Vagina (tissue), 2 donors: ENCODE results near the gene SLC1A4. TPM values are rescaled to one million over a fixed set of nuclear protein-coding genes. Genes with fewer than 3 reads are reported as not detected.

Experiments
- DNase-seq, 2 donors: peaks; one replicate each; pipeline ENCODE4 v3.0.0-alpha.2; 2017; ENCODE audit errors: extremely low spot score in 2 of 2
- H3K27ac ChIP-seq: fragments of 200-600 bp; sonication (generic); one replicate; pipeline ENCODE4 v1.5.1; 2019
- H3K27me3 ChIP-seq: fragments of 200-600 bp; sonication (generic); one replicate; pipeline ENCODE4 v1.5.1; 2019
- H3K36me3 ChIP-seq, 2 donors: fragments of 200-600 bp; sonication (generic); one replicate each; pipeline ENCODE4 v1.5.1; 2017 to 2019
- H3K4me1 ChIP-seq: fragments of 200-600 bp; sonication (generic); one replicate; pipeline ENCODE4 v1.5.1; 2019
- H3K4me3 ChIP-seq, 2 donors: fragments of 200-600 bp; sonication (generic); 1 replicate in 1 of 2; 2 replicates in 1 of 2; pipeline ENCODE4 v1.5.1; 2016 to 2019
- H3K9me3 ChIP-seq: fragments of 200-600 bp; sonication (generic); one replicate; pipeline ENCODE4 v1.5.1; 2019
- POLR2A ChIP-seq, 2 donors: fragments of 450-650 bp; IDR thresholded peaks; one replicate each; pipeline ENCODE4 v1.6.1; 2017; ENCODE audit warnings: antibody characterized with exemption in 2 of 2, mild to moderate bottlenecking in 2 of 2, moderate library complexity in 2 of 2
- POLR2AphosphoS5 ChIP-seq, 2 donors: sonication (generic); formaldehyde crosslinking; IDR thresholded peaks; one replicate each; pipeline ENCODE4 v1.9.0; 2017; ENCODE audit warnings: antibody characterized with exemption in 2 of 2, mild to moderate bottlenecking in 2 of 2, low read depth in 1 of 2; ENCODE audit not compliant: insufficient read depth in 1 of 2
- intact Hi-C: fragments of 100-400 bp; cut with DNase I; formaldehyde crosslinking; loops from one replicate; pipeline ENCODE4 v1.15.1; 2023
- total RNA-seq: library from RNA; depleted of rRNA; stranded (reverse); fragments of >200 nt; gene quantifications from one replicate; pipeline ENCODE4 v1.2.3, GENCODE V29; 2016
- TF ChIP-seq, protein P1 (sequence below), 3 experiments: fragments of 450-650 bp in 2 of 3; fragments of 200-600 bp in 1 of 3; sonication (generic) in 1 of 3; IDR thresholded peaks; one replicate each; pipeline ENCODE4 v1.5.1; 2017 to 2019; ENCODE audit warnings: antibody characterized with exemption in 3 of 3, mild to moderate bottlenecking in 2 of 3, moderate library complexity in 2 of 3

SLC1A4 gene
- total RNA-seq, 1 donor from 2014 or later: 11.5 TPM

GRCh38 chr2:65015731-65016130 lies 26.5 kb downstream of the SLC1A4 start:
- Histone ChIP-seq H3K27ac (no peak overlapping the region), H3K9me3 (no peaks in the 10 kb centered on the region), H3K4me3 (no peak overlapping the region), H3K36me3 (peaks cover 0 to 27% of the 10 kb centered on the region in 2 donors), H3K4me1 (no peaks in the 10 kb centered on the region), H3K27me3 (no peaks in the 10 kb centered on the region)
- TF ChIP-seq, protein P1, sequence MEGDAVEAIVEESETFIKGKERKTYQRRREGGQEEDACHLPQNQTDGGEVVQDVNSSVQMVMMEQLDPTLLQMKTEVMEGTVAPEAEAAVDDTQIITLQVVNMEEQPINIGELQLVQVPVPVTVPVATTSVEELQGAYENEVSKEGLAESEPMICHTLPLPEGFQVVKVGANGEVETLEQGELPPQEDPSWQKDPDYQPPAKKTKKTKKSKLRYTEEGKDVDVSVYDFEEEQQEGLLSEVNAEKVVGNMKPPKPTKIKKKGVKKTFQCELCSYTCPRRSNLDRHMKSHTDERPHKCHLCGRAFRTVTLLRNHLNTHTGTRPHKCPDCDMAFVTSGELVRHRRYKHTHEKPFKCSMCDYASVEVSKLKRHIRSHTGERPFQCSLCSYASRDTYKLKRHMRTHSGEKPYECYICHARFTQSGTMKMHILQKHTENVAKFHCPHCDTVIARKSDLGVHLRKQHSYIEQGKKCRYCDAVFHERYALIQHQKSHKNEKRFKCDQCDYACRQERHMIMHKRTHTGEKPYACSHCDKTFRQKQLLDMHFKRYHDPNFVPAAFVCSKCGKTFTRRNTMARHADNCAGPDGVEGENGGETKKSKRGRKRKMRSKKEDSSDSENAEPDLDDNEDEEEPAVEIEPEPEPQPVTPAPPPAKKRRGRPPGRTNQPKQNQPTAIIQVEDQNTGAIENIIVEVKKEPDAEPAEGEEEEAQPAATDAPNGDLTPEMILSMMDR (IDR thresholded peaks at IDR 0.05): no peak
- no peak for TF ChIP-seq POLR2AphosphoS5 (IDR thresholded peaks at IDR 0.05; ENCODE audit: insufficient read depth in 1 of 2, low read depth in 1 of 2)
- TF ChIP-seq POLR2A (IDR thresholded peaks at IDR 0.05): no peak
- DNase-seq: no peak
- intact Hi-C loops: no loop called here

- Histone ChIP-seq H3K4me1 (no peaks in the 10 kb centered on the region), H3K36me3 (peaks cover 0 to 27% of the 10 kb centered on the region in 2 donors), H3K4me3 (no peak overlapping the region), H3K27ac (no peak overlapping the region), H3K9me3 (no peaks in the 10 kb centered on the region), H3K27me3 (no peaks in the 10 kb centered on the region)
- intact Hi-C loops: no loop called here
- TF ChIP-seq, protein P1 (IDR thresholded peaks at IDR 0.05): no peak
- TF ChIP-seq POLR2A (IDR thresholded peaks at IDR 0.05) (no peak), POLR2AphosphoS5 (IDR thresholded peaks at IDR 0.05; ENCODE audit: insufficient read depth in 1 of 2, low read depth in 1 of 2) (no peak)
- DNase-seq: no peak
These were observed 27.6 kb downstream of the SLC1A4 start for GRCh38 chr2:65016789-65017188.

DNA sequence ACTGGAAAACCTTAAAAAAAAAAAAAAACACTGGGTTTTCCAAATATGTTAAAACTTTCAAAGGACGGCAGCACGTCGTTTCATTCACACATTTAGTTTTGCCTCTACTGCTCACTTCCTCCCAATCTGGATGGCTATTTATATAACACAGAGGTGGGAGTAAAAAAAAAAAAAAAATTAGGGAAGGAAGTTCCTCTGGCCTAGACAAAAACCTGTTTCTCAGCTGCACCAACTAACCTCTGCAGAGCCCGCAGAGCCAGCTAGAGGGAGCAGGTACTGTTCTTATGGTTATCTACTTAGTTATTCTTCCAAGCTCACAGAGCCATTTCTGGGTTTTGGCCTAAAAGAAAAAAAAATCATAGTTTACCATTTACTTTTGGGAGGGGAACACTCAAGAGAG lies 28.1 kb downstream of the SLC1A4 start:
- intact Hi-C loops: no loop called here
- no peak for DNase-seq
- H3K4me1 ChIP-seq: no peaks in the 10 kb centered on the region
- no peaks in the 10 kb centered on the region for H3K9me3 ChIP-seq
- H3K36me3 ChIP-seq: peaks cover 0 to 27% of the 10 kb centered on the region in 2 donors
- no peak for TF ChIP-seq POLR2AphosphoS5 (IDR thresholded peaks at IDR 0.05; ENCODE audit: insufficient read depth in 1 of 2, low read depth in 1 of 2)
- no peak for TF ChIP-seq POLR2A (IDR thresholded peaks at IDR 0.05)
- TF ChIP-seq, protein P1 (IDR thresholded peaks at IDR 0.05): no peak
- H3K27me3 ChIP-seq: no peaks in the 10 kb centered on the region
- no peak overlapping the region for H3K4me3 ChIP-seq
- H3K27ac ChIP-seq: no peak overlapping the region

DNA sequence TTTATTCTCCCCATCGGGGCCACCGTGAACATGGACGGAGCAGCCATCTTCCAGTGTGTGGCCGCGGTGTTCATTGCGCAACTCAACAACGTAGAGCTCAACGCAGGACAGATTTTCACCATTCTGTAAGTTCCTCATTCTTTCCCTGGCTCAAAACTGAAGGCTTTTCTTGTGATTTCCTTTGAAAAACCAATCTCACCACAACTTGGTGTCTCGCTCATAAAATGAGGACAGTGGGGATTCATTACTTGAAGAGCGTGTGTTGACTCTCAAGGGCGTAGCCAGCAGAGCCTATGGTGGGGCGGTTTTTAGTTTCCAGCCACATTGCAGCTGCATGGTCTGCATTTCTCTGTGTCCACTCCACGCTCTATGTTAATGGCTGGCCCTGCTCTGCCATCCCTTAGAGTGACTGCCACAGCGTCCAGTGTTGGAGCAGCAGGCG lies 29.0 kb downstream of the SLC1A4 start:
- no peak overlapping the region for H3K4me3 ChIP-seq
- no peaks in the 10 kb centered on the region for H3K27me3 ChIP-seq
- TF ChIP-seq POLR2AphosphoS5 (IDR thresholded peaks at IDR 0.05; ENCODE audit: insufficient read depth in 1 of 2, low read depth in 1 of 2) (no peak), POLR2A (IDR thresholded peaks at IDR 0.05) (no peak)
- TF ChIP-seq, protein P1 (IDR thresholded peaks at IDR 0.05): no peak
- no peaks in the 10 kb centered on the region for H3K9me3 ChIP-seq
- no peaks in the 10 kb centered on the region for H3K4me1 ChIP-seq
- H3K36me3 ChIP-seq: peaks cover 0 to 23% of the 10 kb centered on the region in 2 donors
- H3K27ac ChIP-seq: no peak overlapping the region
- no peak for DNase-seq
- intact Hi-C loops: no loop called here

DNA sequence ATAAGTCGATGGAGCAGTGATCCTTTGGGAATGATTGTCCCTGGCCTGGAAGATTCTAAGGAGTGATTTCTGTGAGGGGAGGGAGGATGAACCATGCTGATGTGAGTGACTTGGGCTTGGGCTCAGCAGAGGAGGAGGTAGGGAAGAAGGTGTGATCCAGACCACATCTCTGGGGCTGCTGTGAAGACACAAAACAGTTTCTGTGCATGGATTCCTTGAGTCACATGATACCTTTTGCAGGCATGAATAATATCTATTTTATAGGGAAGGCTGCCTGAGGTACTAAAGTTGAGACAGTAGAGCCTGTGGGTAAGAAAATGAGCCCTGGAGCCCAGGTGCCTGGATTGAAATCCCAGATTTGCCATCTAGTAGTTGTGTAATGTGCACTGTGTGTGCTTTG lies 29.8 kb downstream of the SLC1A4 start:
- H3K4me1 ChIP-seq: no peaks in the 10 kb centered on the region
- no peak for DNase-seq
- H3K4me3 ChIP-seq: no peak overlapping the region
- H3K36me3 ChIP-seq: peaks cover 0 to 18% of the 10 kb centered on the region in 2 donors
- no peaks in the 10 kb centered on the region for H3K9me3 ChIP-seq
- TF ChIP-seq POLR2AphosphoS5 (IDR thresholded peaks at IDR 0.05; ENCODE audit: insufficient read depth in 1 of 2, low read depth in 1 of 2): no peak
- intact Hi-C loops: no loop called here
- H3K27me3 ChIP-seq: no peaks in the 10 kb centered on the region
- H3K27ac ChIP-seq: no peak overlapping the region
